Activated CD4-positive, alpha-beta memory T cell treated with anti-CD3 and anti-CD28 coated beads for 36 hours (primary cell): ENCODE results near the gene LCP2. TPM values are rescaled to one million over a fixed set of nuclear protein-coding genes. Genes with fewer than 3 reads are reported as not detected.

Experiments
- CTCF ChIA-PET: fragments of 350-600 bp; sonication (Branson Sonifier 250); formaldehyde crosslinking; loops from one replicate; lab custom pipeline; 2021; ENCODE audit warnings: antibody characterized with exemption, inconsistent platforms; lab: Charles Lee
- POLR2A ChIA-PET: fragments of 350-600 bp; sonication (Branson Sonifier 250); formaldehyde crosslinking; loops from one replicate; lab custom pipeline; 2021; ENCODE audit warnings: antibody characterized with exemption; lab: Charles Lee
- DNase-seq: peaks from one replicate; pipeline ENCODE4 v3.0.0-alpha.2; 2020
- H3K27ac Mint-ChIP-seq: one replicate; pipeline ENCODE4 v1.8.0; 2021; ENCODE audit warnings: mixed read lengths
- H3K27me3 Mint-ChIP-seq: one replicate; pipeline ENCODE4 v1.8.0; 2021; ENCODE audit warnings: mixed read lengths
- H3K36me3 Mint-ChIP-seq: one replicate; pipeline ENCODE4 v1.8.0; 2021; ENCODE audit warnings: mixed read lengths
- H3K4me1 Mint-ChIP-seq: one replicate; pipeline ENCODE4 v1.8.0; 2021; ENCODE audit warnings: low read depth, mixed read lengths
- H3K4me3 Mint-ChIP-seq: one replicate; pipeline ENCODE4 v1.8.0; 2021; ENCODE audit warnings: mild to moderate bottlenecking, mixed read lengths
- H3K9me3 Mint-ChIP-seq: one replicate; pipeline ENCODE4 v1.8.0; 2021; ENCODE audit warnings: mixed read lengths
- intact Hi-C: fragments of 100-400 bp; cut with micrococcal nuclease; formaldehyde crosslinking; loops from one replicate; pipeline ENCODE4 v1.15.1; 2023
- total RNA-seq, 2 experiments: library from RNA; stranded (reverse); gene quantifications; one replicate each; pipeline ENCODE4 v1.2.3, GENCODE V29; 2021

LCP2 gene
- total RNA-seq, 2 experiments from 2014 or later = 212 to 213 TPM

DNA sequence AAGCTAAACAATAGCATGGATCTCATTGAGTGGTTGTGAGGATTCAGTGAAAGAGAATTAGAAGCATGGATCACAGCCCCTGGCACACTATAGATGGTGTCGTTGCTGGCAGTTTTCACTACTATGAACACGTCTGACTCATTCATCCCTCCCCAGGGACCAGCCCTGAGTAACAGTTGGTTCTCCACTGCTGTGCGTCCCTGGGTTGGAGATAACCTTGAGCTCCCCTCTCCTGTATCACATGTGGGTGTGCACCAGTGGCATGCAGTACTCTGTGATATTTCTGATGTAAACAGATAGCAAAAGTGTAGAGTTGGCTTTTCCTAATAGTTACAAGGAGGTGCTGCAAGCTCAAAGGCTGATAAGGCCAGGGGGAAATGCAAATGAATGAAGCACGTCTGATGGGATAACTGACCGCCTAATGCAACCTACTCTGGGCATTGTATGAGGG, 8.8 kb upstream of the LCP2 start:
- Mint-ChIP-seq H3K36me3 (no peaks in the 10 kb centered on the region), H3K27me3 (no peaks in the 10 kb centered on the region), H3K9me3 (no peaks in the 10 kb centered on the region), H3K4me1 (peaks cover 74% of the 10 kb centered on the region), H3K4me3 (no peak overlapping the region), H3K27ac (no peak overlapping the region)
- CTCF ChIA-PET = interaction anchor here (1.0 to 1.1 kb wide), 4 partner anchors 10 to 32 kb away, joined by 3 to 5 read pairs (median 4); no protein-coding TSS in a partner anchor
- intact Hi-C loops = no loop called here
- POLR2A ChIA-PET = interaction anchor here (2.4 kb wide), 1 partner anchor 12 kb away, joined by 7 read pairs; no protein-coding TSS in a partner anchor
- DNase-seq = peak; percentile 59

- Mint-ChIP-seq H3K4me3 (no peak overlapping the region), H3K27ac (peak overlapping the region; percentile 25), H3K4me1 (peaks cover 76% of the 10 kb centered on the region), H3K9me3 (no peaks in the 10 kb centered on the region), H3K27me3 (no peaks in the 10 kb centered on the region), H3K36me3 (no peaks in the 10 kb centered on the region)
- DNase-seq = no peak
- ChIA-PET CTCF (interaction anchor here (1.0 to 2.8 kb wide), 3 partner anchors 11 to 33 kb away, joined by 3 to 9 read pairs (median 4); no protein-coding TSS in a partner anchor), POLR2A (interaction anchor here (2.4 kb wide), 1 partner anchor 11 kb away, joined by 7 read pairs; no protein-coding TSS in a partner anchor)
- intact Hi-C loops = no loop called here
Observed at GRCh38 chr5:170305646-170306025, 8.1 kb upstream of the LCP2 start.

GRCh38 chr5:170305016-170305645, 7.6 kb upstream of the LCP2 start:
- Mint-ChIP-seq H3K27ac (peak overlapping the region; percentile 25), H3K4me3 (no peak overlapping the region), H3K36me3 (no peaks in the 10 kb centered on the region), H3K9me3 (no peaks in the 10 kb centered on the region), H3K4me1 (peaks cover 75% of the 10 kb centered on the region), H3K27me3 (no peaks in the 10 kb centered on the region)
- ChIA-PET CTCF (interaction anchor here (1.1 to 2.8 kb wide), 2 partner anchors 26 to 33 kb away, joined by 3 to 9 read pairs; no protein-coding TSS in a partner anchor), POLR2A (interaction anchor here (2.4 kb wide), 1 partner anchor 10 kb away, joined by 7 read pairs; no protein-coding TSS in a partner anchor)
- intact Hi-C loops = no loop called here
- no peak for DNase-seq

DNA sequence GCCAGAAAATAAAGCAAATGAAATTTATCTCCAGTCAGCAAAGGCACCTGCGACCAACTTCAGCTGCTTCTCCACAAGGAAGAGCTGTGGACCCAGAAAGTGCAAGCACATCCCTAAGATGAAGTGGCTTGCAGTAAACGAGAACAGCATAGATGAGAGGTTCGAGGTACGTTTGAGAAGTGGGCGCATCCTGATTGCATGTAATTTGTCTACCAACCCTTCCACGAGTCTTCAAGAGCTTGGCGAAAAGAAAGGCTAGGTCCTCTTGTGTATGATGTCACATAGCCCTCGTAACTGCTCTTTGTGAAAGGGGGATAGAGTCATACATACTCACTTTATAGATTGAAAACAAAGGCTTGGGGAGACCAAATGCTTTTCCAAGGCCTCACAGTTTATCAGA, 6.0 kb upstream of the LCP2 start:
- H3K4me1 Mint-ChIP-seq = peaks cover 77% of the 10 kb centered on the region
- ChIA-PET CTCF (interaction anchor here (0.7 to 2.8 kb wide), 10 partner anchors 10 to 36 kb away, joined by 3 to 12 read pairs (median 6); no protein-coding TSS in a partner anchor), POLR2A (interaction anchor here (1.0 to 2.5 kb wide), 9 partner anchors 9 to 31 kb away, joined by 3 to 19 read pairs (median 5); no protein-coding TSS in a partner anchor)
- H3K36me3 Mint-ChIP-seq = no peaks in the 10 kb centered on the region
- DNase-seq = no peak
- intact Hi-C loops = loop anchor here (1.0 kb wide), 2 partner anchors 9 to 28 kb away; no protein-coding TSS in a partner anchor
- peak overlapping the region; percentile 93 for H3K27ac Mint-ChIP-seq
- no peaks in the 10 kb centered on the region for H3K27me3 Mint-ChIP-seq
- H3K4me3 Mint-ChIP-seq = peak overlapping the region; percentile 74
- H3K9me3 Mint-ChIP-seq = no peaks in the 10 kb centered on the region

GRCh38 chr5:170302653-170303501, 5.3 kb upstream of the LCP2 start:
- DNase-seq = peak; percentile 72
- H3K4me3 Mint-ChIP-seq = peak overlapping the region; percentile 74
- ChIA-PET CTCF (interaction anchor here (0.7 to 2.8 kb wide), 11 partner anchors 10 to 36 kb away, joined by 3 to 12 read pairs (median 6); no protein-coding TSS in a partner anchor), POLR2A (interaction anchor here (1.0 to 2.5 kb wide), 10 partner anchors 8 to 36 kb away, joined by 3 to 19 read pairs (median 4); no protein-coding TSS in a partner anchor)
- H3K9me3 Mint-ChIP-seq = no peaks in the 10 kb centered on the region
- peaks cover 84% of the 10 kb centered on the region for H3K4me1 Mint-ChIP-seq
- intact Hi-C loops = loop anchor here (1.0 kb wide), 2 partner anchors 9 to 28 kb away; no protein-coding TSS in a partner anchor
- no peaks in the 10 kb centered on the region for H3K36me3 Mint-ChIP-seq
- H3K27ac Mint-ChIP-seq = peak overlapping the region; percentile 93
- no peaks in the 10 kb centered on the region for H3K27me3 Mint-ChIP-seq

DNA sequence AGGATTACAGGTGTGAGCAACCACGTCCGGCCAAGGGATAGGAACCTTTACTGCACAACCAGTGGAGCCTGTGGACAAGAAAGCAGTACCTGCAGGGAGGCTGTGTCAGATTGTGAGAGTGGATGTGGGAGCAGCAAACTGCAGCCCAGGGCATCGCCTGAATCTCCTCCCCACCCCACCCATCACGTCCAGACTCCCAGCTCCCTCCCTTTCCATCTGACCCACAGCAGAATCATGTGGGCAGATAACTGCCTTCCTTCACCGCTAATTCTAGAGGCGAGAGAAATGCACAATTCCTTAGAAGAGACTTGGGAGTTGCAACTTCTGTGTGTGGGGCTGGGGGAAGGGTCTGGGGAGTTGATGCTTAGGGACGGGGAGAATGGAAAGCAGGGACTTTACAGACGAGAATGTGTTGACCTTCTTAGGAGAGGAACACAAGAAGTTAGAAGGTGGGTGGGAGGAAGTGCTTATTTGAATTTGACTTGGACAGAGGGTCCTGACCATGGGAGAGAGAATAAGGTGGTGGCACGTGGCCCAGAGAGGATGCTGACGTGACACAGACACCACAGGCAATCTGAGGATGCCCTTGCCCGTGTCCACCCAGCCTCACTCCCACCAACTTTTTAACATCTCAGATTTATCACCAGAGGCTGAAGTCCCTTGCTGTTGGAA, 4.5 kb upstream of the LCP2 start:
- Mint-ChIP-seq H3K9me3 (no peaks in the 10 kb centered on the region), H3K4me1 (peaks cover 83% of the 10 kb centered on the region), H3K4me3 (peak overlapping the region; percentile 74), H3K36me3 (peaks cover 4% of the 10 kb centered on the region), H3K27me3 (no peaks in the 10 kb centered on the region), H3K27ac (peak overlapping the region; percentile 93)
- CTCF ChIA-PET = interaction anchor here (0.7 to 1.7 kb wide), 6 partner anchors 10 to 32 kb away, joined by 3 to 7 read pairs (median 4); no protein-coding TSS in a partner anchor
- POLR2A ChIA-PET = interaction anchor here (1.0 to 2.5 kb wide), 8 partner anchors 7 to 35 kb away, joined by 3 to 19 read pairs (median 6); no protein-coding TSS in a partner anchor
- intact Hi-C loops = no loop called here
- DNase-seq = no peak

DNA sequence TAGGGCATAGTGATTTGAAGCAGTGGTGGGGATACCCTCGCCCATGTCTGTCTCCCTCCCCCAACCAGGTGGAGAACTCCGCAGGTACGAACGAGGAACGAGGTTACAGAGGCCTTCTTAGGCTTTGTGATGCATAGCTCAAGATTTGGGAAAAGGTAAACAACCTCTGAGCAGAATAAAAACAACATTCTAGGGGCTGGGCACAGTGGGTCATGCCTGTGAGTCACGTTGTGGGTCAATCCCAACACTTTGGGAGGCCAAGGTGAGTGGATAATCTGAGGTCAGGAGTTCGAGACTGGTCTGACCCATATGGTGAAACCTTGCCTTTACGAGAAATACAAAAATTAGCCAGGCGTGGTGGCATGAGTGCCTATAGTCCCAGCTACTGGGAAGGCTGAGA, 3.6 kb upstream of the LCP2 start:
- Mint-ChIP-seq H3K36me3 (peaks cover 13% of the 10 kb centered on the region), H3K27me3 (no peaks in the 10 kb centered on the region), H3K9me3 (no peaks in the 10 kb centered on the region), H3K4me1 (peaks cover 74% of the 10 kb centered on the region), H3K27ac (peak overlapping the region; percentile 21), H3K4me3 (no peak overlapping the region)
- intact Hi-C loops = no loop called here
- DNase-seq = no peak
- ChIA-PET CTCF (interaction anchor here (1.4 to 1.5 kb wide), 3 partner anchors 26 to 34 kb away, joined by 5 to 6 read pairs (median 5); no protein-coding TSS in a partner anchor), POLR2A (interaction anchor here (1.2 to 13.2 kb wide), 3 partner anchors 12 to 31 kb away, joined by 3 to 144 read pairs (median 4); no protein-coding TSS in a partner anchor)

DNA sequence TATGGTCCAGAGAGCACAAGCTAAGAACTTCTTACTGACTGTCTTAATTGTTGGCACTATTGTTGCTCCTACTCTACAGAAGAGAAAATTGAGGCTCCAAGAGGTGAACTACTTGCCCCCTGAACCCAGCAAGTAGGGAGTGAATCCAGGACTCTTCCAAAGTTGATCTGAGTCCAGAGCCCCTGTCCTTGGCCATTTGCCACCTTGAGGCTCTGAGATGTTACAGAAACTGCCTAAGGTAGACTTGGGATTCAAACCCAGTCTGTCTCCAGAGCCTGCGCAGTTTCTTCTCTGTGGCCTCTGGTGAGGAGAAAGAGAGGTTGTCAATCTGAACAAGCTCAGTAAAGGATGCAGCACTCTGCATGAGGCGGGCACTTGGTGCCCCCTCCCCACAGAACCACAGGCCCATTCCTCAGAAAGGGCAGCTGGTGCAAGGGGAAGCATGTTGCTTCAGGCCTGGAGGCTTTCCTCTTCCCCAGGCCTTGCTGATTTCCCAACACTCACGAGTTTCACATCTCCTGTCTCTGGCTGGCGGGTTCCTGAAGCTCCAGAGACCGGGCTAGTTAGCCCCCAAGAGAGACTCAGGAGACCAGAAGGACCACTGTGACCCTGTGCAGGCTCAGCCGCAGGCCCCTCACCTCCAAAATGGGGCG, 2.9 kb upstream of the LCP2 start:
- H3K27ac Mint-ChIP-seq = peak overlapping the region; percentile 47
- H3K4me3 Mint-ChIP-seq = no peak overlapping the region
- ChIA-PET CTCF (interaction anchor here (1.4 to 4.7 kb wide), 4 partner anchors 26 to 33 kb away, joined by 5 to 36 read pairs (median 6); no protein-coding TSS in a partner anchor), POLR2A (interaction anchor here (1.2 to 13.2 kb wide), 2 partner anchors 22 to 32 kb away, joined by 3 to 144 read pairs; no protein-coding TSS in a partner anchor)
- no peaks in the 10 kb centered on the region for H3K27me3 Mint-ChIP-seq
- peaks cover 19% of the 10 kb centered on the region for H3K36me3 Mint-ChIP-seq
- peaks cover 70% of the 10 kb centered on the region for H3K4me1 Mint-ChIP-seq
- no peaks in the 10 kb centered on the region for H3K9me3 Mint-ChIP-seq
- DNase-seq = no peak
- intact Hi-C loops = no loop called here

DNA sequence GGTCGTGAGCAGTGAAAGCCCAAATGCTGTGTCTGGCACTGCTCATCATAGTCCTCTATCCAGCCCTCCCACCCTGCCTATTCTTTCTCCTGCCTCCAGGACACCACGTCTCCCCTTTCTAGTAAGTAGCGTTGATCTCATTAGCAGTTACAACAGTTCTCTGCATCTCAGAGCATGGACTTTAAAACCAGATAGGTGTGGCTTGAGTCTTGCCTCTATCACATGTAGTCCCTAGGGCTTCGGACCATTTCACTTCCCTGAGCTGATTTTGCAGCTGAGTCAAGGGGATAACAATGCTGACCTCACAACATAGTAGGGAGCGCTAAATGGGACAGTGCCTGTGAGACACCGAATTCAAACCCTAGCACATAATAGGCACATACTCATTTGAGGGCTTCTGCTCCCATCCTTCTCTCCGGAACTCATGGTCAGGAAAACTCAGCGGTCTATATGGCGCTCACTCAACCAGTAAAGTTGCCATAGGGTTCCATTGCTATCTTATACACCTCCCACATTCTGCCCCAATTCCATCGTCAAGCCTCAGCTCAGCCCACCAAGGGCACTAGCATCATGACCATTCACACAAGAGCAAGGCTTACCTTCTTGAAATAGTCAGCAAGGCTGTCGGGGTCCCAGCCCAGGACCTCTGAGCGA, 515 bp downstream of the LCP2 start:
- CTCF ChIA-PET = interaction anchor here (0.9 to 11.1 kb wide), 9 partner anchors 8 to 71 kb away, joined by 3 to 137 read pairs (median 36); no protein-coding TSS in a partner anchor
- peaks cover 68% of the 10 kb centered on the region for H3K4me1 Mint-ChIP-seq
- H3K27me3 Mint-ChIP-seq = no peaks in the 10 kb centered on the region
- H3K9me3 Mint-ChIP-seq = no peaks in the 10 kb centered on the region
- peaks cover 52% of the 10 kb centered on the region for H3K36me3 Mint-ChIP-seq
- DNase-seq = no peak
- POLR2A ChIA-PET = interaction anchor here (1.0 to 13.2 kb wide), 13 partner anchors 8 to 1879 kb away, joined by 3 to 144 read pairs (median 8); no protein-coding TSS in a partner anchor
- H3K27ac Mint-ChIP-seq = peak overlapping the region; percentile 99
- peak overlapping the region; percentile 99 for H3K4me3 Mint-ChIP-seq
- intact Hi-C loops = loop anchor here (1.0 to 10.0 kb wide), 8 partner anchors 8 to 1878 kb away; partner anchors contain the start of gene NPM1
